Fibroblast of the aortic adventitia (primary cell): ENCODE measurements around the gene BTNL2. TPM values are rescaled to one million over a fixed set of nuclear protein-coding genes. Genes with fewer than 3 reads are reported as not detected.
"Not testable (repeated sequence)": the region's sequence is repeated elsewhere in the genome, so short reads cannot be mapped to it uniquely, and the experiment has no call there.

Experiments
- DNase-seq: peaks from one replicate; pipeline ENCODE4 v3.0.0-alpha.2; 2010; ENCODE audit warnings: low read depth
- H3K4me3 ChIP-seq: 2 replicates; pipeline ENCODE4 v1.5.1; 2011; ENCODE audit warnings: low read depth, mild to moderate bottlenecking, control low read depth, low read length, moderate library complexity
- total RNA-seq: library from RNA; depleted of rRNA; stranded (reverse); fragments of >200 nt; gene quantifications from 2 replicates; pipeline ENCODE4 v1.2.3, GENCODE V29; 2012; ENCODE audit warnings: low replicate concordance
- TF ChIP-seq, protein P1 (sequence below): IDR thresholded peaks from 2 replicates; pipeline ENCODE4 v1.5.1; 2011; ENCODE audit warnings: mild to moderate bottlenecking, low read length, control low read depth, inconsistent platforms; ENCODE audit not compliant: insufficient read depth

The BTNL2 gene
- total RNA-seq, 1 donor = not detected

DNA sequence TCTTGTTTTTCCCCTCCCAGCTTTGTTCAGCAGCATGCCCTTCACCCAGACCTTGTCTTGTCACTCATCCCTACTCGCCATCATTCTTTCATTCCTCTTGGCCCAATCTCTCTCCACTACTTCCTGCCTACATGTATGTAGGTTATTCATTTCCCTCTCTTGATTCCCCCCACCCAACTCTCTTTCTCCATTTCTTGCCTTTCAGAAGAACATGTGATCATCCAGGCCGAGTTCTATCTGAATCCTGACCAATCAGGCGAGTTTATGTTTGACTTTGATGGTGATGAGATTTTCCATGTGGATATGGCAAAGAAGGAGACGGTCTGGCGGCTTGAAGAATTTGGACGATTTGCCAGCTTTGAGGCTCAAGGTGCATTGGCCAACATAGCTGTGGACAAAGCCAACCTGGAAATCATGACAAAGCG, 35.3 kb upstream of the BTNL2 start:
- TF ChIP-seq, protein P1, sequence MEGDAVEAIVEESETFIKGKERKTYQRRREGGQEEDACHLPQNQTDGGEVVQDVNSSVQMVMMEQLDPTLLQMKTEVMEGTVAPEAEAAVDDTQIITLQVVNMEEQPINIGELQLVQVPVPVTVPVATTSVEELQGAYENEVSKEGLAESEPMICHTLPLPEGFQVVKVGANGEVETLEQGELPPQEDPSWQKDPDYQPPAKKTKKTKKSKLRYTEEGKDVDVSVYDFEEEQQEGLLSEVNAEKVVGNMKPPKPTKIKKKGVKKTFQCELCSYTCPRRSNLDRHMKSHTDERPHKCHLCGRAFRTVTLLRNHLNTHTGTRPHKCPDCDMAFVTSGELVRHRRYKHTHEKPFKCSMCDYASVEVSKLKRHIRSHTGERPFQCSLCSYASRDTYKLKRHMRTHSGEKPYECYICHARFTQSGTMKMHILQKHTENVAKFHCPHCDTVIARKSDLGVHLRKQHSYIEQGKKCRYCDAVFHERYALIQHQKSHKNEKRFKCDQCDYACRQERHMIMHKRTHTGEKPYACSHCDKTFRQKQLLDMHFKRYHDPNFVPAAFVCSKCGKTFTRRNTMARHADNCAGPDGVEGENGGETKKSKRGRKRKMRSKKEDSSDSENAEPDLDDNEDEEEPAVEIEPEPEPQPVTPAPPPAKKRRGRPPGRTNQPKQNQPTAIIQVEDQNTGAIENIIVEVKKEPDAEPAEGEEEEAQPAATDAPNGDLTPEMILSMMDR = no peak
- H3K4me3 ChIP-seq = no peak overlapping the region
- DNase-seq = no peak

DNA sequence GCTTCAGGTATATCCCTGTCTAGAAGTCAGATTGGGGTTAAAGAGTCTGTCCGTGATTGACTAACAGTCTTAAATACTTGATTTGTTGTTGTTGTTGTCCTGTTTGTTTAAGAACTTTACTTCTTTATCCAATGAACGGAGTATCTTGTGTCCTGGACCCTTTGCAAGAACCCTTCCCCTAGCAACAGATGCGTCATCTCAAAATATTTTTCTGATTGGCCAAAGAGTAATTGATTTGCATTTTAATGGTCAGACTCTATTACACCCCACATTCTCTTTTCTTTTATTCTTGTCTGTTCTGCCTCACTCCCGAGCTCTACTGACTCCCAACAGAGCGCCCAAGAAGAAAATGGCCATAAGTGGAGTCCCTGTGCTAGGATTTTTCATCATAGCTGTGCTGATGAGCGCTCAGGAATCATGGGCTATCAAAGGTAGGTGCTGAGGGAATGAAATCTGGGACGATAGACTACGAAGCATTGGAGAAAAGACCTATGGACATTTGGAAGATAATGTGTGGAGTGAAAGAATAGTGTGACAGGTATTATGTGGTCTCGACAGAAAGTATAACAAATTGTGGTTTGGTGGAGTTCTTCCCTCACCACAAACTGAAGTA, 32.7 kb upstream of the BTNL2 start, which contains the start of gene HLA-DRA:
HLA-DRA (plus strand) TSS at position 286 of the 613 bp plus-strand sequence; CDS start at position 350, 64 bp downstream.
- no peak within 1 kb of the TSS for H3K4me3 ChIP-seq
- TF ChIP-seq, protein P1 = no peak
- DNase-seq = peak; percentile 57

DNA sequence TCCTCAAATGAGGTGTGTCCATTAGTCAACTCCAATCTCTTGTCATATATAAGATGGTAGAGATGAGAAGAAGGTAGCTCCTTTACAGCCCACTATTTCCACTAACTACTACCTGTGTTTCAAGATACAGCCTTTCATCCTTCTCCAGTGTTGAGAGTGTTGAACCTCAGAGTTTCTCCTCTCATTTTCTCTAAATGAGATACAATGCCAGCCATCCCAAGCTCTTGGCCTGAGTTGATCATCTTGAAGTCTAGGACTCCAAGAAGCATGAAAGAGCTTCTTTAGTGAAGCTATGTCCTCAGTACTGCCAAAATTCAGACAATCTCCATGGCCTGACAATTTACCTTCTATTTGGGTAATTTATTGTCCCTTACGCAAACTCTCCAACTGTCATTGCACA, 32.2 kb upstream of the BTNL2 start:
- DNase-seq = no peak
- TF ChIP-seq, protein P1 = no peak
- H3K4me3 ChIP-seq = no peak overlapping the region

DNA sequence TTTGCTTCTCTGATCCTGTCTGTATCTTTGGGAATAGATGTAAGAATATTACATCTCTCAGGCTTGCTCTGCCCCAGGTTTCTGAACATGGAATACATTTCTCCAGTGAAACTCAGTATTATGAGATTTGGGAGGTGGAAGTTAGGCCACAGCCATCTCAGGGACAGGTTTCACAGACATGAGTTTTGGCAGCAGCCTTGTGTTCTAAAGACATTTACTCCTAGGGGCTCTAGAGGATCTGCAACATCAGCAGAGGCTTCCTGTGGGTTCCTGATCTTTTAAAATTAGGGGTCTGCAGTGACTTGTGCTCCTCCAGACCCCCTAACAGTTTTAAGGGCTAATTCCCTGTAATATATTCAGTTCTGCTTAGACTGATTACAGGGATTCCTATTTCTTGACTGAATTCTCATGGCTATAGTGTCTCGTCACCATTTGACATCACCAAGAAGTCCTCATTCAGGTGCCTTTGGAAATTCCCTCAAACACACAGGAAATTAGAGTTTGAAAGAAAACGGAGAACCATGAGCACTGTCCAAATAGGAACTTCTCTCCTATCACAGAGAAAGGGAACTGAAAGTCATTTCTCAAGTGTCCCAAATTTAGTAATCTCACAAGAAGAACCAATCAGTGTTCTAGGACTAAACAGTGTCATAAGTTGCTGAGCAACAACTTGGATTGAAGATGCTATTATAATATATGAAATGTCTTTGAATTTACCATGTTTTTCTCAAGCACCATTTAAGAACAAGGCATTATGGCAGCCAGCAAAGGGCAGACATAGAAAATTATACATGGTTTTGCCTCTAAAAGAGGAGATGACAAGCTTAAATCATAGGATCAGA, 30.2 kb upstream of the BTNL2 start:
- DNase-seq = peak; percentile 29
- TF ChIP-seq, protein P1 = no peak
- H3K4me3 ChIP-seq = no peak overlapping the region

DNA sequence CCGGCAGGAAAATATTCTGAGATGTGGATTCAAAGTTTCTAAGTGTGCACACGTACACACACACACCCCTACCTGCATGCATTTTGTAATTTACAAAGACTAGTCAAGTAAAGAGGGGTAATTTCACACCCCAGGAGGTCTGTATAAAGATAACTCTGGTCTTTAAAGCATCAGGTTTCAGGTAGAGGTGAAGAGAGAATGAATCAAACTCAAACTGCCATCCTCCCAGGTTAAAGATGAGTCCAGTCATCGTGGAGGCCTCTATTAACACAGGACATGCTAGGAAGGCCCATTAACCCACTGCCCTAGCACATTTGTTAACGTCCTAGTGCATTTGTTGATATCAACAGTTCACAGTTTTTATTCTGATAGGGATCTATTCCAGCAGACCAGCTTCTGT, 29.2 kb upstream of the BTNL2 start:
- DNase-seq = no peak
- no peak overlapping the region for H3K4me3 ChIP-seq
- TF ChIP-seq, protein P1 = no peak

DNA sequence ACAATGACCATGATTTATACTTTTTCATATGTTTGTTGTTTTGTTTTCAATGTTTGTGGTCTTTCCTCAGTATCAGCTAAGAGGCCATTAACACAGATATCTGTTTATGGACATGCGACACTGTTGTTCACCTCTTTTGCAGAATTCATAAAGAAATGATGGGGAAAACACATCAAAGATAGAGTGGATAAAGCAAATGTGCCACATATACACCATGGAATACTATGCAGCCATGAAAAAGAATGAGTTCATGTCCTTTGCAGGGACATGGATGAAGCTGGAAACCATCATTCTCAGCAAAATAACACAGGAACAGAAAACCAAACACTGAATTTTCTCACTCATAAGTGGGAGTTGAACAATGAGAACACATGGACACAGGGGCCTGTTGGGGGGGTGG, 27.0 kb upstream of the BTNL2 start:
- not testable (repeated sequence) for DNase-seq

DNA sequence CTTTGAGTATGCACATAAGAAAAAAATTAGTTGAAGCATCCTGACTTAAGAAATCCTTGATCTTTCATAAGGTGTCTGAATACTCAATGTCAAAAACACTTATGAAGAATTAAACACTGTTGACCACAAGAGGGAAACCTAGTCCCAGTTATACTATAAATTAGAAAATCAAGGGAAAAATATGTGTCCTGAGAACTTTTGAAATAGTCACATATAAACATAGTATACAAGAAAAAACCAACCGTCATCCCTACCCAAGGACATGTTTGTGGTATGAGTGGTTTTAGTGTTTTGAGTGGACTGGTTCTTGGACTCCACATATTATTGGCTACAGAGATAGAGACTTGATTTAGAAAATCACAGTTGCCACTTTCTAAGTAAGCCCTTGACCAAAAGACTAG, 25.1 kb upstream of the BTNL2 start:
- H3K4me3 ChIP-seq = no peak overlapping the region
- TF ChIP-seq, protein P1 = peak; percentile 30
- DNase-seq = peak; percentile 62

More for the DNA sequence above, 27.0 kb upstream of the BTNL2 start:
- H3K4me3 ChIP-seq = not testable (repeated sequence)
